ENCODE data around the gene MLIP.

The MLIP gene

GRCh38 chr6:54135665-54136369, 24.6 kb downstream of the MLIP start:
- peak; percentile 93 for DNase-seq (ENCODE audit: low read depth)
- no peak for TF ChIP-seq CTCF (conservative IDR thresholded peaks at IDR 0.05; ENCODE audit: low read depth, low read length)
- H3K4me3 ChIP-seq (ENCODE audit: low read depth, low read length) = peak overlapping the region; percentile 30

- TF ChIP-seq CTCF (conservative IDR thresholded peaks at IDR 0.05; ENCODE audit: low read depth, low read length) = no peak
These were observed 27.6 kb downstream of the MLIP start for GRCh38 chr6:54138795-54139194.

GRCh38 chr6:54140811-54141210, 29.6 kb downstream of the MLIP start:
- no peak for TF ChIP-seq CTCF (conservative IDR thresholded peaks at IDR 0.05; ENCODE audit: low read depth, low read length)

More at GRCh38 chr6:54138795-54139194, 27.6 kb downstream of the MLIP start:
- DNase-seq (ENCODE audit: low read depth) = no peak
- H3K4me3 ChIP-seq (ENCODE audit: low read depth, low read length) = no peak overlapping the region

GRCh38 chr6:54142889-54143519, 31.8 kb downstream of the MLIP start:
- no peak overlapping the region for H3K4me3 ChIP-seq (ENCODE audit: low read depth, low read length)
- TF ChIP-seq CTCF (conservative IDR thresholded peaks at IDR 0.05; ENCODE audit: low read depth, low read length) = no peak
- no peak for DNase-seq (ENCODE audit: low read depth)

More at GRCh38 chr6:54140811-54141210, 29.6 kb downstream of the MLIP start:
- H3K4me3 ChIP-seq (ENCODE audit: low read depth, low read length) = no peak overlapping the region
- no peak for DNase-seq (ENCODE audit: low read depth)

GRCh38 chr6:54151861-54152260, 40.6 kb downstream of the MLIP start:
- TF ChIP-seq CTCF (conservative IDR thresholded peaks at IDR 0.05; ENCODE audit: low read depth, low read length) = no peak
- no peak for DNase-seq (ENCODE audit: low read depth)
- H3K4me3 ChIP-seq (ENCODE audit: low read depth, low read length) = no peak overlapping the region

- DNase-seq (ENCODE audit: low read depth) = peak; percentile 2
- TF ChIP-seq CTCF (conservative IDR thresholded peaks at IDR 0.05; ENCODE audit: low read depth, low read length) = no peak
These were observed 45.5 kb downstream of the MLIP start for GRCh38 chr6:54156650-54157250.

More at GRCh38 chr6:54156650-54157250, 45.5 kb downstream of the MLIP start:
- H3K4me3 ChIP-seq (ENCODE audit: low read depth, low read length) = no peak overlapping the region
